Trophoblast cell (in vitro differentiated cells and primary cell): Measurements from ENCODE around the gene GRID1.

ENCODE experiments used
- DNase-seq, 2 donors: peaks; one replicate each; pipeline ENCODE4 v3.0.0-alpha.2; 2016
- H2AFZ ChIP-seq: 2 replicates; pipeline ENCODE4 v1.6.1; 2013; ENCODE audit warnings: low read length, moderate library complexity, mild to moderate bottlenecking; ENCODE audit not compliant: insufficient read depth, poor library complexity
- H2AK5ac ChIP-seq: 2 replicates; pipeline ENCODE4 v1.6.1; 2013; ENCODE audit warnings: mild to moderate bottlenecking, low read length
- H2BK120ac ChIP-seq: 2 replicates; pipeline ENCODE4 v1.6.1; 2013; ENCODE audit warnings: low read length, mild to moderate bottlenecking, moderate library complexity; ENCODE audit not compliant: insufficient read depth, poor library complexity
- H2BK12ac ChIP-seq: 2 replicates; pipeline ENCODE4 v1.6.1; 2013; ENCODE audit warnings: mild to moderate bottlenecking, low read length, moderate library complexity
- H2BK5ac ChIP-seq: 2 replicates; pipeline ENCODE4 v1.6.1; 2013; ENCODE audit warnings: low read length, low read depth, moderate library complexity, mild to moderate bottlenecking; ENCODE audit not compliant: poor library complexity
- H3K14ac ChIP-seq: 2 replicates; pipeline ENCODE4 v1.6.1; 2013; ENCODE audit warnings: mild to moderate bottlenecking, low read length
- H3K18ac ChIP-seq: 2 replicates; pipeline ENCODE4 v1.6.1; 2013; ENCODE audit warnings: mild to moderate bottlenecking, low read length
- H3K23ac ChIP-seq: 2 replicates; pipeline ENCODE4 v1.6.1; 2013; ENCODE audit warnings: low read length
- H3K27ac ChIP-seq: 2 replicates; pipeline ENCODE4 v1.5.1; 2013; ENCODE audit warnings: low read depth, mild to moderate bottlenecking, inconsistent platforms, low read length, moderate library complexity
- H3K27me3 ChIP-seq: 2 replicates; pipeline ENCODE4 v1.6.1; 2013; ENCODE audit warnings: inconsistent platforms, mild to moderate bottlenecking, low read length, moderate library complexity; ENCODE audit not compliant: insufficient read depth
- H3K36me3 ChIP-seq, 2 experiments: 1 replicate in 1 of 2; 2 replicates in 1 of 2; pipeline ENCODE4 v1.6.1; 2013; ENCODE audit warnings: low read length in 2 of 2, mild to moderate bottlenecking in 2 of 2, moderate library complexity in 1 of 2; ENCODE audit not compliant: insufficient read depth in 2 of 2, control insufficient read depth in 1 of 2
- H3K4ac ChIP-seq: 2 replicates; pipeline ENCODE4 v1.6.1; 2013; ENCODE audit warnings: low read depth, mild to moderate bottlenecking, low read length, moderate library complexity
- H3K4me1 ChIP-seq, 2 experiments: 1 replicate in 1 of 2; 2 replicates in 1 of 2; pipeline ENCODE4 v1.6.1; 2013; ENCODE audit warnings: low read length in 2 of 2, mild to moderate bottlenecking in 2 of 2, moderate library complexity in 1 of 2; ENCODE audit not compliant: insufficient read depth in 2 of 2, control insufficient read depth in 1 of 2
- H3K4me2 ChIP-seq: 2 replicates; pipeline ENCODE4 v1.6.1; 2013; ENCODE audit warnings: inconsistent platforms, mild to moderate bottlenecking, low read length, moderate library complexity
- H3K4me3 ChIP-seq: 2 replicates; pipeline ENCODE4 v1.5.1; 2013; ENCODE audit warnings: mild to moderate bottlenecking, low read depth, low read length, inconsistent platforms
- H3K79me1 ChIP-seq: one replicate; pipeline ENCODE4 v1.6.1; 2013; ENCODE audit warnings: low read length
- H3K79me2 ChIP-seq: 2 replicates; pipeline ENCODE4 v1.6.1; 2013; ENCODE audit warnings: low read length, mild to moderate bottlenecking; ENCODE audit not compliant: control insufficient read depth, insufficient read depth, poor library complexity
- H3K9ac ChIP-seq: 2 replicates; pipeline ENCODE4 v1.6.1; 2013; ENCODE audit warnings: mild to moderate bottlenecking, low read length
- H3K9me3 ChIP-seq: 2 replicates; pipeline ENCODE4 v1.6.1; 2013; ENCODE audit warnings: low read depth, mild to moderate bottlenecking, control low read depth, inconsistent platforms, low read length; ENCODE audit not compliant: insufficient read depth
- H4K12ac ChIP-seq: 2 replicates; pipeline ENCODE4 v1.6.1; 2013; ENCODE audit warnings: low read depth, mild to moderate bottlenecking, low read length, moderate library complexity
- H4K8ac ChIP-seq: 2 replicates; pipeline ENCODE4 v1.6.1; 2013; ENCODE audit warnings: low read depth, mild to moderate bottlenecking, low read length, moderate library complexity
- H4K91ac ChIP-seq: one replicate; pipeline ENCODE4 v1.6.1; 2013; ENCODE audit warnings: low read depth, mild to moderate bottlenecking, low read length, moderate library complexity
- WGBS: extraction: QIAGEN DNeasy Blood & Tissue Kit; methylation state at CpG from one replicate; pipeline ENCODE4 v1.1.7; 2013; ENCODE audit warnings: missing lambda C conversion rate; ENCODE audit not compliant: insufficient read length, insufficient coverage; ENCODE audit errors: extremely low coverage; 5-methylcytosine and 5-hydroxymethylcytosine counted together

The GRID1 gene

DNA sequence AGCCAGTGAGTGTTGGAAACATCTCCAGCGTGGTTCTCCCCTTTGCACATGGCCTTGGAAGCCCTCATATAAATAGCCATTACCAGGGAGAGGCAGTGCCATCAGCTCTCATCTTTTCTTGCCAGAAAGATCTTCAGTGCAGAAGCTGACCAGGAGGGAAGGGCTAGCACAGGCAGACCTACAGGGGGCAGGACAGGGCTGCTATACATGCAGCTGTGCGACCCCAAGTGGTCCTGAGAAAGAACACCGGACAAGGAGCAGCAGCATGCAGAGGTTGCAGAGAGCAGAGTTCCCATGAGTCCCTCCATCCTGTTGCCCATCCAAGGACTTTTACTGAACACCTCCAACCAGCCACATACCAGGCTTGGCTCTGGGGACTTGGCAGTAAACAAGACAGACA lies 17.1 kb downstream of the GRID1 start:
- H3K23ac ChIP-seq: no peak overlapping the region
- H2AFZ ChIP-seq: no peak overlapping the region
- no peak overlapping the region for H4K8ac ChIP-seq
- no peak overlapping the region for H3K4me3 ChIP-seq
- no peak overlapping the region for H3K14ac ChIP-seq
- H3K18ac ChIP-seq: no peak overlapping the region
- H3K36me3 ChIP-seq: no peaks in the 10 kb centered on the region
- no peak overlapping the region for H2BK120ac ChIP-seq
- H3K27me3 ChIP-seq: no peaks in the 10 kb centered on the region
- H3K9me3 ChIP-seq: no peaks in the 10 kb centered on the region
- no peak overlapping the region for H4K91ac ChIP-seq
- DNase-seq: no peak
- no peak overlapping the region for H3K4me2 ChIP-seq
- H2BK5ac ChIP-seq: no peak overlapping the region
- no peaks in the 10 kb centered on the region for H3K79me1 ChIP-seq
- no peak overlapping the region for H2AK5ac ChIP-seq
- H3K79me2 ChIP-seq: no peaks in the 10 kb centered on the region
- H3K9ac ChIP-seq: no peak overlapping the region
- H3K4ac ChIP-seq: no peak overlapping the region
- no CpG with 5 or more reads among the region's 3 CpGs for WGBS
- H3K4me1 ChIP-seq: peaks cover 4 to 12% of the 10 kb centered on the region in 2 experiments
- no peak overlapping the region for H3K27ac ChIP-seq
- H2BK12ac ChIP-seq: no peak overlapping the region
- no peak overlapping the region for H4K12ac ChIP-seq

DNA sequence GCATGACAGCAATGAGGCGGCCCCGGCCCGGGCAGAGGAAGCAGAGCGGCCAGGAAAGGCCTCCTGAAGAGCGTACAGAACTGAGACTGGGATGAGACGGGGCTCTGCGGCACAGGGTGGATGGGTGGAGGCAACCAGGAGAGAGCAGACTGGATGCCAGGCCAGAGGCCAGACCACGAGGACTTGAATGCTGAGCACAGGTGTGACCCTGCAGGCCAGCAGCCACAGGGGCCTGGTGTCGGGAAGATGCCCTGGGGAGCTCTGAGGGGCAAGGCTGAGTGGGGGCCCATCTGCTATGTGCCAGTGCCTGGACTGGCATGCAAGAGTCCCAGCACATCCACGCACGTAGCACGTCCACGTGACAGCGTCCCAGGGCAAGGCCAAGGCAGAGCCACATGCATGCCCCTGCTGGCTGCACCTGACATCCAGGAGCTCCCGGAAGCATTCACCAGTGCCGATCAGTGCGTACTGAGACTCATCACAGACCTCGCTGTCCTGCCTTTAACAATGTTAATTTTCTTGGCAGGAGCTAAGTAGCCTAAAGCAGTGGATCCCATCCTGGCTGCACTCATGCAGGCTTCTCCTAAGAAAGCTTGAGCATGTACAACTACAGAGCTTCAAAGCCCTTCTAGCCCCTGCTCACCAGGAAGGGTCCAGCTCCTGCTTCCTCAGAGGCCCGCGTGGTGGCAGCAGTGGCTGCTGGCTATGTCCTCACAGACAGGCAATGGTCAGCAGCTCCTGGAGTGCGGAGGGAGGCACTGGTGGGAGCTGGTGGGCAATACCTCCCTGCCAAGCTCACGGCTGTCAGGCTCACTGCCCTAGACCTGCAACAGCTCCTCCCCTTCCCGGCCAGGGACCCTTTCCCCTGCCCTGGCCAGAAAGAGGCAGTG lies 18.0 kb downstream of the GRID1 start:
- no CpG with 5 or more reads among the region's 23 CpGs for WGBS
- H3K4ac ChIP-seq: no peak overlapping the region
- no peak overlapping the region for H2AK5ac ChIP-seq
- no peak overlapping the region for H3K18ac ChIP-seq
- no peak overlapping the region for H3K9ac ChIP-seq
- no peak for DNase-seq
- H2AFZ ChIP-seq: no peak overlapping the region
- H3K4me1 ChIP-seq: peaks cover 4 to 12% of the 10 kb centered on the region in 2 experiments
- H3K23ac ChIP-seq: no peak overlapping the region
- no peaks in the 10 kb centered on the region for H3K9me3 ChIP-seq
- H3K27me3 ChIP-seq: no peaks in the 10 kb centered on the region
- H2BK120ac ChIP-seq: no peak overlapping the region
- no peak overlapping the region for H2BK12ac ChIP-seq
- no peak overlapping the region for H4K8ac ChIP-seq
- no peaks in the 10 kb centered on the region for H3K36me3 ChIP-seq
- no peak overlapping the region for H3K4me2 ChIP-seq
- H4K91ac ChIP-seq: no peak overlapping the region
- H4K12ac ChIP-seq: no peak overlapping the region
- no peak overlapping the region for H3K27ac ChIP-seq
- H3K4me3 ChIP-seq: no peak overlapping the region
- no peaks in the 10 kb centered on the region for H3K79me2 ChIP-seq
- no peak overlapping the region for H2BK5ac ChIP-seq
- H3K79me1 ChIP-seq: no peaks in the 10 kb centered on the region
- H3K14ac ChIP-seq: no peak overlapping the region

DNA sequence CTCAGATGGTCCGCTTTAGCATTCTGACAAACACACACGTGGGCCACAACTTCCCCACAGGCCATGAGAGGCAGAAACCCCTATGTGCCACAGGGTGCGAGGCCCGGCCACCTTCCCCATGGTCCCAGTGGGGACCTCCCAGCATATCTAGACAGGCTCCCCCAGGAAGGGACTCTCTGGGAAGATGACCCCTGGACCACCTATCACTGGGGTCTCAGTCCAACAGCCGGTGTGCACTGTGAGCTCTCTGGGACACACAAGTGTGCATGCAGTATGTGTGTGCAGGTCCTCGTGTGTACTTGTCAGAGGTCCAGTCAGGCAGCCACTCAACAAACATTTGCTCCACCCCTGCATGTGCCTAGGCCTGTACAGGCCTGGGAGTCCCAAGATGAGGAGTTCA lies 18.7 kb downstream of the GRID1 start:
- Histone ChIP-seq H3K18ac (no peak overlapping the region), H3K36me3 (no peaks in the 10 kb centered on the region), H4K12ac (no peak overlapping the region), H2BK120ac (no peak overlapping the region), H3K4me1 (peaks cover 4 to 12% of the 10 kb centered on the region in 2 experiments), H2BK5ac (no peak overlapping the region), H3K4ac (no peak overlapping the region), H4K91ac (no peak overlapping the region), H3K27ac (no peak overlapping the region), H3K4me3 (no peak overlapping the region), H3K23ac (no peak overlapping the region), H2AFZ (no peak overlapping the region), H3K79me1 (no peaks in the 10 kb centered on the region), H4K8ac (no peak overlapping the region), H3K9ac (no peak overlapping the region), H3K14ac (no peak overlapping the region), H2BK12ac (no peak overlapping the region), H3K4me2 (no peak overlapping the region), H3K9me3 (no peaks in the 10 kb centered on the region), H3K27me3 (no peaks in the 10 kb centered on the region), H3K79me2 (no peaks in the 10 kb centered on the region), H2AK5ac (no peak overlapping the region)
- DNase-seq: no peak
- no CpG with 5 or more reads among the region's 6 CpGs for WGBS

DNA sequence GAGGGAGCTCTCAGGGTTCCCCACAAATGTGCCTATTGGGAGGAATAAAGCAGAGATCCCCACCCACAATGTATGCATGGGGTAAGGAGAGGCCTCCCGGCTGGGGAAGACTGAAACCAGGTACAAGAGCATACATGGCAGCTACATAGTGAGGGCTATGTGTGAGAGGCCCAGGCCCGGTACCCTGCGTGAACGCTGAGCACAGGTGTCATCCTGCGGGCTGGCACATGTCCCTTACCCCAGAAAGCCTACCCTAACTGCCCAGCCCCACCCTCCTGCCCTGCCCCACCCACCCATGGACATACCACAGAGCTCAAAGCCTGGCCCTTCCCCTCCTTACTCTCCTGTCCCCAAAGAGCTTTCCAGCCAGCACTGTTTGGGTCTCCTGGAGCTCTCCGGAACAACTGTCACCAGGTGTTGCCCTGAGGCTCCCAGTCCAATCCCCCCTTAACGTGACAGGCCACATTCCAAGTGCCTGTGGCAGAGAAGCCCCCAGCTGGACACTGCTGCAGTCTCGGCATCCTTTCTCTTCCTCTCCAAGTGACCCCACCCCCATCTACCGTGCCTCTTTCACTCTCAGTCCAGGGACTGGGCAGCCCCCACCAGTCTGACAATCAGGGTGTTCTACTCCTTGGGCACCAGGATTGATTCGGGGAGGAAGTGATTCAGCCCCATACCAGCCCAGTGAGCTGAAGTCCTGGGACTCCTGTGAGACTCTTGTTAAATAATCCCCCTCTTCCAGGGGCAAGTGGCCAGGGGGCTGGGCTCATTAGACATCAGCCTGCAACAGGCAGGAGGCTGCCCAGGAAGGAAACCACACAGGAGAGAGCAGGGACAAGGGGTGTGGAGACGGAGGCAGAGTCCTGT lies 19.6 kb downstream of the GRID1 start:
- H3K18ac ChIP-seq: no peak overlapping the region
- H3K23ac ChIP-seq: no peak overlapping the region
- H3K9me3 ChIP-seq: peaks cover 1% of the 10 kb centered on the region
- H2AFZ ChIP-seq: no peak overlapping the region
- no peak overlapping the region for H4K12ac ChIP-seq
- peaks cover 4 to 12% of the 10 kb centered on the region in 2 experiments for H3K4me1 ChIP-seq
- H3K79me1 ChIP-seq: no peaks in the 10 kb centered on the region
- DNase-seq: no peak
- no peak overlapping the region for H2BK12ac ChIP-seq
- no peak overlapping the region for H3K4me3 ChIP-seq
- H4K8ac ChIP-seq: no peak overlapping the region
- H3K4ac ChIP-seq: no peak overlapping the region
- no peak overlapping the region for H3K27ac ChIP-seq
- no CpG with 5 or more reads among the region's 11 CpGs for WGBS
- H4K91ac ChIP-seq: no peak overlapping the region
- no peak overlapping the region for H3K9ac ChIP-seq
- H2BK120ac ChIP-seq: no peak overlapping the region
- H3K14ac ChIP-seq: no peak overlapping the region
- H3K27me3 ChIP-seq: no peaks in the 10 kb centered on the region
- no peak overlapping the region for H3K4me2 ChIP-seq
- no peak overlapping the region for H2BK5ac ChIP-seq
- no peaks in the 10 kb centered on the region for H3K36me3 ChIP-seq
- H3K79me2 ChIP-seq: no peaks in the 10 kb centered on the region
- no peak overlapping the region for H2AK5ac ChIP-seq
